GM12878 (cell line): ENCODE results near the gene C16orf78.

Experiments
- GABPA ChIP-seq: IDR thresholded peaks from 2 replicates; pipeline ENCODE4 v1.6.1; 2014; ENCODE audit warnings: antibody characterized with exemption, low read depth, mild to moderate bottlenecking, inconsistent platforms
- MAX ChIP-seq: IDR thresholded peaks from 2 replicates; pipeline ENCODE4 v1.6.1; 2012; ENCODE audit warnings: low read depth, low read length, improper control_type of control experiment
- MEF2A ChIP-seq: IDR thresholded peaks from 2 replicates; pipeline ENCODE4 v1.6.1; 2011; ENCODE audit warnings: low read depth, mild to moderate bottlenecking, low read length, moderate library complexity; ENCODE audit not compliant: insufficient read depth
- POLR2AphosphoS5 ChIP-seq: IDR thresholded peaks from 2 replicates; pipeline ENCODE4 v1.6.1; 2011; ENCODE audit warnings: mild to moderate bottlenecking, low read length, inconsistent platforms
- SIX5 ChIP-seq: IDR thresholded peaks from 2 replicates; pipeline ENCODE4 v1.6.1; 2011; ENCODE audit warnings: mild to moderate bottlenecking, low read depth, low read length, moderate library complexity; ENCODE audit not compliant: severe bottlenecking
- SPI1 ChIP-seq: IDR thresholded peaks from 2 replicates; pipeline ENCODE4 v1.6.1; 2011; ENCODE audit warnings: low read depth, mild to moderate bottlenecking, low read length, moderate library complexity, borderline replicate concordance; ENCODE audit not compliant: insufficient read depth
- TF ChIP-seq, protein P1 (sequence below), 3 experiments: IDR thresholded peaks in 2 of 3; conservative IDR thresholded peaks in 1 of 3; 2 replicates each; pipeline ENCODE4 v1.5.1; 2011; ENCODE audit warnings: low read depth in 3 of 3, low read length in 3 of 3, mild to moderate bottlenecking in 3 of 3, control low read depth in 2 of 3, moderate library complexity in 2 of 3, inconsistent platforms in 1 of 3, mixed read lengths in 1 of 3; ENCODE audit not compliant: control insufficient read depth in 2 of 3, insufficient read depth in 1 of 3; ENCODE audit errors: extremely low read depth in 1 of 3
- TF ChIP-seq, protein P2 (sequence below): IDR thresholded peaks from 2 replicates; pipeline ENCODE4 v1.6.1; 2012; ENCODE audit warnings: low read length, inconsistent platforms
- TF ChIP-seq, protein P3 (sequence below): fragments of 450-650 bp; IDR thresholded peaks from 2 replicates; pipeline ENCODE4 v1.6.1; 2014; ENCODE audit warnings: mild to moderate bottlenecking

DNA sequence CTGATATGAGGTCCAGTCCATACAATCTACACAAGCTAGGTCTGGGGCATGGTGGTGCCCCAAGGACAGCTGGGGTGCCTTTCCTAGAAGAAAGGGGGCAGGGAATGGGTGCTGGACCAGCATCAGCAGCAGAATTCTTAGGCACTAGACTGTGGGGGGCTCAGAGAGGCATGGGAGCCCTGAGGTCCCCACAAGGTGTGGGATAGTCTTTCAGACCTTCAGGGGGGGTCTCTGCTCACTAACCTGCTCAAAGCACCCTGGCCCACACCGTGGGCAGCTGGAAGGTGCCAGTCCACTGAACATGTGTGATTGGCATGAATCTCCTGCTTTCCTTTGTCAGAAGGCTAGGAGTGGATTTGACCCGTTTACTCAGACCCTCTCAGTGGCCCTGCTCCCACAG, 26.1 kb upstream of the C16orf78 start:
- TF ChIP-seq, protein P1, sequence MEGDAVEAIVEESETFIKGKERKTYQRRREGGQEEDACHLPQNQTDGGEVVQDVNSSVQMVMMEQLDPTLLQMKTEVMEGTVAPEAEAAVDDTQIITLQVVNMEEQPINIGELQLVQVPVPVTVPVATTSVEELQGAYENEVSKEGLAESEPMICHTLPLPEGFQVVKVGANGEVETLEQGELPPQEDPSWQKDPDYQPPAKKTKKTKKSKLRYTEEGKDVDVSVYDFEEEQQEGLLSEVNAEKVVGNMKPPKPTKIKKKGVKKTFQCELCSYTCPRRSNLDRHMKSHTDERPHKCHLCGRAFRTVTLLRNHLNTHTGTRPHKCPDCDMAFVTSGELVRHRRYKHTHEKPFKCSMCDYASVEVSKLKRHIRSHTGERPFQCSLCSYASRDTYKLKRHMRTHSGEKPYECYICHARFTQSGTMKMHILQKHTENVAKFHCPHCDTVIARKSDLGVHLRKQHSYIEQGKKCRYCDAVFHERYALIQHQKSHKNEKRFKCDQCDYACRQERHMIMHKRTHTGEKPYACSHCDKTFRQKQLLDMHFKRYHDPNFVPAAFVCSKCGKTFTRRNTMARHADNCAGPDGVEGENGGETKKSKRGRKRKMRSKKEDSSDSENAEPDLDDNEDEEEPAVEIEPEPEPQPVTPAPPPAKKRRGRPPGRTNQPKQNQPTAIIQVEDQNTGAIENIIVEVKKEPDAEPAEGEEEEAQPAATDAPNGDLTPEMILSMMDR (IDR thresholded peaks at IDR 0.05 in 2 of 3, conservative IDR thresholded peaks at IDR 0.05 in 1 of 3; ENCODE audit: control insufficient read depth in 2 of 3, extremely low read depth in 1 of 3, insufficient read depth in 1 of 3, low read depth in 3 of 3, low read length in 3 of 3): no peak
- TF ChIP-seq MAX (no peak), SIX5 (no peak), SPI1 (no peak), GABPA (no peak), MEF2A (no peak), POLR2AphosphoS5 (no peak)
- TF ChIP-seq, protein P2, sequence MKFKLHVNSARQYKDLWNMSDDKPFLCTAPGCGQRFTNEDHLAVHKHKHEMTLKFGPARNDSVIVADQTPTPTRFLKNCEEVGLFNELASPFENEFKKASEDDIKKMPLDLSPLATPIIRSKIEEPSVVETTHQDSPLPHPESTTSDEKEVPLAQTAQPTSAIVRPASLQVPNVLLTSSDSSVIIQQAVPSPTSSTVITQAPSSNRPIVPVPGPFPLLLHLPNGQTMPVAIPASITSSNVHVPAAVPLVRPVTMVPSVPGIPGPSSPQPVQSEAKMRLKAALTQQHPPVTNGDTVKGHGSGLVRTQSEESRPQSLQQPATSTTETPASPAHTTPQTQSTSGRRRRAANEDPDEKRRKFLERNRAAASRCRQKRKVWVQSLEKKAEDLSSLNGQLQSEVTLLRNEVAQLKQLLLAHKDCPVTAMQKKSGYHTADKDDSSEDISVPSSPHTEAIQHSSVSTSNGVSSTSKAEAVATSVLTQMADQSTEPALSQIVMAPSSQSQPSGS: no peak
- TF ChIP-seq, protein P3, sequence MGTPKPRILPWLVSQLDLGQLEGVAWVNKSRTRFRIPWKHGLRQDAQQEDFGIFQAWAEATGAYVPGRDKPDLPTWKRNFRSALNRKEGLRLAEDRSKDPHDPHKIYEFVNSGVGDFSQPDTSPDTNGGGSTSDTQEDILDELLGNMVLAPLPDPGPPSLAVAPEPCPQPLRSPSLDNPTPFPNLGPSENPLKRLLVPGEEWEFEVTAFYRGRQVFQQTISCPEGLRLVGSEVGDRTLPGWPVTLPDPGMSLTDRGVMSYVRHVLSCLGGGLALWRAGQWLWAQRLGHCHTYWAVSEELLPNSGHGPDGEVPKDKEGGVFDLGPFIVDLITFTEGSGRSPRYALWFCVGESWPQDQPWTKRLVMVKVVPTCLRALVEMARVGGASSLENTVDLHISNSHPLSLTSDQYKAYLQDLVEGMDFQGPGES: no peak
